WTC11 (cell line): ENCODE results near the gene VWA7. TPM values are rescaled to one million over a fixed set of nuclear protein-coding genes. Genes with fewer than 3 reads are reported as not detected.
A peak's percentile ranks its signal among the peaks of the same experiment; 100 is the strongest.

Experiments used
- ATAC-seq: fragments of 200-7000 bp; cut with Tn5 transposase; 2 replicates; pipeline ENCODE4 v1.10.0; 2021; ENCODE audit warnings: mild to moderate bottlenecking, moderate library complexity
- CTCF ChIA-PET: fragments of 300-600 bp; sonication (Branson Sonifier 250); formaldehyde crosslinking; loops from one replicate; lab custom pipeline; 2021; ENCODE audit warnings: antibody characterized with exemption; lab: Charles Lee
- POLR2A ChIA-PET: fragments of 350-600 bp; sonication (Branson Sonifier 250); formaldehyde crosslinking; loops from one replicate; lab custom pipeline; 2021; ENCODE audit warnings: antibody characterized with exemption; lab: Charles Lee
- DNase-seq: peaks from one replicate; pipeline ENCODE4 v3.0.0; 2021; ENCODE audit warnings: low spot score
- H3K27ac Mint-ChIP-seq: 2 replicates; pipeline ENCODE4 v1.8.0; 2021; ENCODE audit warnings: mixed read lengths
- H3K27me3 Mint-ChIP-seq: 2 replicates; pipeline ENCODE4 v1.8.0; 2021; ENCODE audit warnings: low read depth, mild to moderate bottlenecking, moderate library complexity, mixed read lengths
- H3K36me3 Mint-ChIP-seq: 2 replicates; pipeline ENCODE4 v1.8.0; 2021; ENCODE audit warnings: mixed read lengths
- H3K4me1 Mint-ChIP-seq: 2 replicates; pipeline ENCODE4 v1.8.0; 2022; ENCODE audit warnings: mixed read lengths
- H3K4me3 Mint-ChIP-seq: 2 replicates; pipeline ENCODE4 v1.8.0; 2021; ENCODE audit warnings: mild to moderate bottlenecking, moderate library complexity, mixed read lengths
- H3K9me3 Mint-ChIP-seq: 2 replicates; pipeline ENCODE4 v1.8.0; 2021; ENCODE audit warnings: mixed read lengths
- ELF4 ChIP-seq: sonication (generic); formaldehyde crosslinking; IDR thresholded peaks from 2 replicates; pipeline ENCODE4 v1.8.1; 2022; ENCODE audit warnings: low read depth, mild to moderate bottlenecking, moderate library complexity, missing genetic modification reagents
- EMX1 ChIP-seq: fragments of 250-450 bp; sonication (Bioruptor Pico); IDR thresholded peaks from 2 replicates; pipeline ENCODE4 v1.8.0; 2021; ENCODE audit warnings: mild to moderate bottlenecking
- FOXP1 ChIP-seq: sonication (generic); formaldehyde crosslinking; IDR thresholded peaks from 2 replicates; pipeline ENCODE4 v1.8.0; 2022; ENCODE audit warnings: missing genetic modification reagents, mild to moderate bottlenecking, moderate library complexity, borderline replicate concordance
- GTF2I ChIP-seq: fragments of 250-450 bp; sonication (Bioruptor Pico); conservative IDR thresholded peaks from 2 replicates; pipeline ENCODE4 v1.4.0; 2021; ENCODE audit warnings: mild to moderate bottlenecking
- JUN ChIP-seq: sonication (generic); formaldehyde crosslinking; IDR thresholded peaks from 2 replicates; pipeline ENCODE4 v1.8.0; 2023; ENCODE audit warnings: mild to moderate bottlenecking, missing genetic modification reagents
- KAT7 ChIP-seq: sonication (generic); formaldehyde crosslinking; IDR thresholded peaks from 2 replicates; pipeline ENCODE4 v1.8.1; 2023; ENCODE audit warnings: missing genetic modification reagents, mild to moderate bottlenecking, borderline replicate concordance
- MXD4 ChIP-seq: fragments of 250-450 bp; sonication (Bioruptor Pico); IDR thresholded peaks from 2 replicates; pipeline ENCODE4 v1.8.0; 2021; ENCODE audit warnings: mild to moderate bottlenecking, moderate library complexity, borderline replicate concordance
- MYBL2 ChIP-seq: sonication (generic); formaldehyde crosslinking; IDR thresholded peaks from 2 replicates; pipeline ENCODE4 v1.8.1; 2023; ENCODE audit warnings: mild to moderate bottlenecking, moderate library complexity, missing genetic modification reagents
- NR1H2 ChIP-seq: sonication (generic); formaldehyde crosslinking; IDR thresholded peaks from 2 replicates; pipeline ENCODE4 v1.9.0; 2021; ENCODE audit warnings: mild to moderate bottlenecking, moderate library complexity, missing genetic modification reagents
- NR2C2 ChIP-seq: sonication (generic); formaldehyde crosslinking; IDR thresholded peaks from 2 replicates; pipeline ENCODE4 v1.8.0; 2022; ENCODE audit warnings: mild to moderate bottlenecking, missing genetic modification reagents
- TEAD4 ChIP-seq: sonication (generic); formaldehyde crosslinking; IDR thresholded peaks from 2 replicates; pipeline ENCODE4 v1.8.0; 2022; ENCODE audit warnings: mild to moderate bottlenecking, missing genetic modification reagents
- ZNF232 ChIP-seq: sonication (generic); formaldehyde crosslinking; IDR thresholded peaks from 2 replicates; pipeline ENCODE4 v1.8.0; 2022; ENCODE audit warnings: mild to moderate bottlenecking, missing genetic modification reagents
- total RNA-seq: library from RNA; stranded (reverse); gene quantifications from 3 replicates; pipeline ENCODE4 v1.2.3, GENCODE V29; 2021
- TF ChIP-seq, protein P1 (sequence below): sonication (generic); formaldehyde crosslinking; conservative IDR thresholded peaks from 2 replicates; pipeline ENCODE4 v1.8.1; 2022; ENCODE audit warnings: mild to moderate bottlenecking, missing genetic modification reagents
- TF ChIP-seq, protein P2 (sequence below): fragments of 250-450 bp; sonication (Bioruptor Pico); IDR thresholded peaks from 2 replicates; pipeline ENCODE4 v2.1.2; 2022; ENCODE audit warnings: mild to moderate bottlenecking, moderate library complexity
- TF ChIP-seq, protein P3 (sequence below): fragments of 250-450 bp; sonication (Bioruptor Pico); IDR thresholded peaks from 2 replicates; pipeline ENCODE4 v1.9.0; 2021; ENCODE audit warnings: mild to moderate bottlenecking
- TF ChIP-seq, protein P4 (sequence below): sonication (generic); formaldehyde crosslinking; IDR thresholded peaks from 2 replicates; pipeline ENCODE4 v1.8.1; 2022; ENCODE audit warnings: missing genetic modification reagents, borderline replicate concordance
- TF ChIP-seq, protein P5 (sequence below): sonication (generic); formaldehyde crosslinking; IDR thresholded peaks from 2 replicates; pipeline ENCODE4 v1.8.1; 2023; ENCODE audit warnings: mild to moderate bottlenecking, moderate library complexity, missing genetic modification reagents
- TF ChIP-seq, protein P6 (sequence below): sonication (generic); formaldehyde crosslinking; IDR thresholded peaks from 2 replicates; pipeline ENCODE4 v1.8.0; 2023; ENCODE audit warnings: missing genetic modification reagents
- TF ChIP-seq, protein P7 (sequence below): sonication (generic); formaldehyde crosslinking; IDR thresholded peaks from 2 replicates; pipeline ENCODE4 v1.8.1; 2023; ENCODE audit warnings: mild to moderate bottlenecking, missing genetic modification reagents

Gene VWA7
- total RNA-seq, 1 experiment from 2014 or later = 1.8 TPM

DNA sequence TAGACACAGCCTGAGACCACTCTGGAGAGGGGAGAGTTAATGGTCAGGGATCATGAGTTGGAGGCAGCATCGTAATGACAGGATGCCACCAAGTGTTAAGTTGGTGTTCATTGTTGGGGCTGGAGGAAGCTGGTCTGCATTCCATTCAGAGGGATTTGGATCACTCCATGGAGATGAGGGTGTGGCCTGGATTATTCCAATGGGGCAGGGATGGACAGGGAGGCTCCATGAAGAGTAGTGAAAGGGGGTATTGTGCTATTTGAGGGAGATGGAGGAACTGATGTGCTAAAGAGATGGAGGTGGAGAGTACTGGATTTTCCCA lies 13.5 kb downstream of the VWA7 start (continued):
- TF ChIP-seq, protein P1, sequence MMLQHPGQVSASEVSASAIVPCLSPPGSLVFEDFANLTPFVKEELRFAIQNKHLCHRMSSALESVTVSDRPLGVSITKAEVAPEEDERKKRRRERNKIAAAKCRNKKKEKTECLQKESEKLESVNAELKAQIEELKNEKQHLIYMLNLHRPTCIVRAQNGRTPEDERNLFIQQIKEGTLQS (CRISPR knock-in tag) = no peak
- TF ChIP-seq, protein P2, sequence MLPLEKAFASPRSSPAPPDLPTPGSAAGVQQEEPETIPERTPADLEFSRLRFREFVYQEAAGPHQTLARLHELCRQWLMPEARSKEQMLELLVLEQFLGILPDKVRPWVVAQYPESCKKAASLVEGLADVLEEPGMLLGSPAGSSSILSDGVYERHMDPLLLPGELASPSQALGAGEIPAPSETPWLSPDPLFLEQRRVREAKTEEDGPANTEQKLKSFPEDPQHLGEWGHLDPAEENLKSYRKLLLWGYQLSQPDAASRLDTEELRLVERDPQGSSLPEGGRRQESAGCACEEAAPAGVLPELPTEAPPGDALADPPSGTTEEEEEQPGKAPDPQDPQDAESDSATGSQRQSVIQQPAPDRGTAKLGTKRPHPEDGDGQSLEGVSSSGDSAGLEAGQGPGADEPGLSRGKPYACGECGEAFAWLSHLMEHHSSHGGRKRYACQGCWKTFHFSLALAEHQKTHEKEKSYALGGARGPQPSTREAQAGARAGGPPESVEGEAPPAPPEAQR (CRISPR knock-in tag) = no peak
- TF ChIP-seq, protein P3, sequence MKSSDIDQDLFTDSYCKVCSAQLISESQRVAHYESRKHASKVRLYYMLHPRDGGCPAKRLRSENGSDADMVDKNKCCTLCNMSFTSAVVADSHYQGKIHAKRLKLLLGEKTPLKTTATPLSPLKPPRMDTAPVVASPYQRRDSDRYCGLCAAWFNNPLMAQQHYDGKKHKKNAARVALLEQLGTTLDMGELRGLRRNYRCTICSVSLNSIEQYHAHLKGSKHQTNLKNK (CRISPR knock-in tag) = no peak
- TF ChIP-seq NR1H2 = no peak
- TF ChIP-seq, protein P4, sequence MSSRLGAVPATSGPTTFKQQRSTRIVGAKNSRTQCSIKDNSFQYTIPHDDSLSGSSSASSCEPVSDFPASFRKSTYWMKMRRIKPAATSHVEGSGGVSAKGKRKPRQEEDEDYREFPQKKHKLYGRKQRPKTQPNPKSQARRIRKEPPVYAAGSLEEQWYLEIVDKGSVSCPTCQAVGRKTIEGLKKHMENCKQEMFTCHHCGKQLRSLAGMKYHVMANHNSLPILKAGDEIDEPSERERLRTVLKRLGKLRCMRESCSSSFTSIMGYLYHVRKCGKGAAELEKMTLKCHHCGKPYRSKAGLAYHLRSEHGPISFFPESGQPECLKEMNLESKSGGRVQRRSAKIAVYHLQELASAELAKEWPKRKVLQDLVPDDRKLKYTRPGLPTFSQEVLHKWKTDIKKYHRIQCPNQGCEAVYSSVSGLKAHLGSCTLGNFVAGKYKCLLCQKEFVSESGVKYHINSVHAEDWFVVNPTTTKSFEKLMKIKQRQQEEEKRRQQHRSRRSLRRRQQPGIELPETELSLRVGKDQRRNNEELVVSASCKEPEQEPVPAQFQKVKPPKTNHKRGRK (CRISPR knock-in tag) = no peak
- TF ChIP-seq MYBL2 (CRISPR knock-in tag) = no peak
- no peak for TF ChIP-seq JUN (CRISPR knock-in tag)
- TF ChIP-seq ZNF232 (CRISPR knock-in tag) = no peak
- TF ChIP-seq GTF2I (CRISPR knock-in tag) = no peak

DNA sequence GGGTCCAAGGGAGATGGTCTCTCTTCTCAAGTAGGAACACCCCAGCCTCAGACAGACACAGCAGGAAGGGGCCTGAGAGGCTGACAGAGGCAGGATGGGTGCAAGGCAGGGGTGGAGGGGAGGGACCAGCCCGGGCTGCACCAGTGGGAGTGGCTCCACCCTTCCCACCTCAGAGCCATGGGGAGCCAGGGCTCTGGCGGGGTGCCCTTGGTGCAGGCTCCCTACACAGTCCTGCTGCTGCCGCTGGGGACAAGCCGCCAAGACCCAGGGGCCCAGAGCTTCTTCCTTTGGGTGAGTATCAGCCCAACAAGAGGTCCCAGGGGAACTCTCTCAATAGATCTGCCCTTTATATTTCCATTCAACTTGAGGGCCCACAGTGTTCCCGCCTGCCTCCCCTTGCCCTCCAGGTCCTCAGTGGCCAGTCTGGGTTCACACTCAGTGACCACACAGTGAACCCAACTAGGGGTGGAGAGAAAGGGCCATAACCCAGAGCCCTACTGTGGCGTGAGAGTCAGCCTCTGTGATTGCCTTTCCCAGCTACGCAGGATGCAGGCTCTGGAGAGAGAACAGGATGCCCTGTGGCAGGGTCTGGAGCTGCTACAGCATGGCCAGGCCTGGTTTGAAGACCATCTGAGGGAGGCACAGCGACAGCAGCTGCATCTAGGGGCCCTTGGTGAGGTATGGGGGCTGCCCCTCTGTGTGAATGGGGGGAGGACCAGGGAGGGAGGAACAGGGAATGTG lies 14.1 kb downstream of the VWA7 start:
- H3K4me1 Mint-ChIP-seq = peaks cover 23% of the 10 kb centered on the region
- DNase-seq (no peak), ATAC-seq (no peak)
- no peaks in the 10 kb centered on the region; the same call in 1 of the 2 replicates for H3K27me3 Mint-ChIP-seq
- peaks cover 24% of the 10 kb centered on the region for H3K36me3 Mint-ChIP-seq
- H3K4me3 Mint-ChIP-seq = no peak overlapping the region
- TF ChIP-seq TEAD4 (CRISPR knock-in tag) = 0 out of 2 replicates have a peak, but pooled peaks have one; percentile 22
- no peak for TF ChIP-seq FOXP1 (CRISPR knock-in tag)
- TF ChIP-seq, protein P1 (CRISPR knock-in tag) = 0 out of 2 replicates have a peak, but pooled peaks have one; percentile 21
- no peaks in the 10 kb centered on the region for H3K9me3 Mint-ChIP-seq
- POLR2A ChIA-PET = interaction anchor here (0.8 kb wide), 1 partner anchor 10 kb away, joined by 3 read pairs; no protein-coding TSS in a partner anchor
- H3K27ac Mint-ChIP-seq = 0 out of 2 replicates have a peak overlapping the region, but pooled peaks have one; percentile 7
- CTCF ChIA-PET = interaction anchor here (0.5 to 1.3 kb wide), 4 partner anchors 10 to 74 kb away, joined by 3 to 6 read pairs (median 4); no protein-coding TSS in a partner anchor

DNA sequence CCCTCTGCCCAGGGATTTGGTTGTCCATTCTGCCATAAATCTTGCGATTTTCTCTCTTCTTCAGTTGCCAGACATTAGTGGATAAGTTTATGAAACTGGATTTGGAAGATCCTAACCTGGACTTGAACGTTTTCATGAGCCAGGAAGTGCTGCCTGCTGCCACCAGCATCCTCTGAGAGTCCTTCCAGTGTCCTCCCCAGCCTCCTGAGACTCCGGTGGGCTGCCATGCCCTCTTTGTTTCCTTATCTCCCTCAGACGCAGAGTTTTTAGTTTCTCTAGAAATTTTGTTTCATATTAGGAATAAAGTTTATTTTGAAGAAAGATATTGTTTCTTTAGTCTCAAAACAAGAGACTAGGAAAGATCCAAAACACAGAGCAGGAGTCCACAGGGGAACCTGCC lies 14.8 kb downstream of the VWA7 start, which contains the start of gene SAPCD1:
Gene SAPCD1 (plus strand): TSS at position 301 of the 400 bp plus-strand sequence. CDS start 399 bp downstream, outside the sequence.
- Mint-ChIP-seq H3K36me3 (peaks cover 25% of the 10 kb centered on the region), H3K27ac (peak within 1 kb of the TSS; percentile 7; the same call in 1 of the 2 replicates), H3K27me3 (no peaks in the 10 kb centered on the region), H3K4me3 (no peak within 1 kb of the TSS), H3K4me1 (peaks cover 23% of the 10 kb centered on the region), H3K9me3 (no peaks in the 10 kb centered on the region)
- TF ChIP-seq, protein P5, sequence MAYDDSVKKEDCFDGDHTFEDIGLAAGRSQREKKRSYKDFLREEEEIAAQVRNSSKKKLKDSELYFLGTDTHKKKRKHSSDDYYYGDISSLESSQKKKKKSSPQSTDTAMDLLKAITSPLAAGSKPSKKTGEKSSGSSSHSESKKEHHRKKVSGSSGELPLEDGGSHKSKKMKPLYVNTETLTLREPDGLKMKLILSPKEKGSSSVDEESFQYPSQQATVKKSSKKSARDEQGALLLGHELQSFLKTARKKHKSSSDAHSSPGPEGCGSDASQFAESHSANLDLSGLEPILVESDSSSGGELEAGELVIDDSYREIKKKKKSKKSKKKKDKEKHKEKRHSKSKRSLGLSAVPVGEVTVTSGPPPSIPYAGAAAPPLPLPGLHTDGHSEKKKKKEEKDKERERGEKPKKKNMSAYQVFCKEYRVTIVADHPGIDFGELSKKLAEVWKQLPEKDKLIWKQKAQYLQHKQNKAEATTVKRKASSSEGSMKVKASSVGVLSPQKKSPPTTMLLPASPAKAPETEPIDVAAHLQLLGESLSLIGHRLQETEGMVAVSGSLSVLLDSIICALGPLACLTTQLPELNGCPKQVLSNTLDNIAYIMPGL (CRISPR knock-in tag) = no peak
- TF ChIP-seq, protein P6, sequence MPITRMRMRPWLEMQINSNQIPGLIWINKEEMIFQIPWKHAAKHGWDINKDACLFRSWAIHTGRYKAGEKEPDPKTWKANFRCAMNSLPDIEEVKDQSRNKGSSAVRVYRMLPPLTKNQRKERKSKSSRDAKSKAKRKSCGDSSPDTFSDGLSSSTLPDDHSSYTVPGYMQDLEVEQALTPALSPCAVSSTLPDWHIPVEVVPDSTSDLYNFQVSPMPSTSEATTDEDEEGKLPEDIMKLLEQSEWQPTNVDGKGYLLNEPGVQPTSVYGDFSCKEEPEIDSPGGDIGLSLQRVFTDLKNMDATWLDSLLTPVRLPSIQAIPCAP (CRISPR knock-in tag) = no peak
- TF ChIP-seq MXD4 (CRISPR knock-in tag) (no peak), FOXP1 (CRISPR knock-in tag) (no peak), KAT7 (CRISPR knock-in tag) (no peak), ELF4 (CRISPR knock-in tag) (no peak), NR2C2 (CRISPR knock-in tag) (no peak), EMX1 (CRISPR knock-in tag) (no peak)
- TF ChIP-seq, protein P7, sequence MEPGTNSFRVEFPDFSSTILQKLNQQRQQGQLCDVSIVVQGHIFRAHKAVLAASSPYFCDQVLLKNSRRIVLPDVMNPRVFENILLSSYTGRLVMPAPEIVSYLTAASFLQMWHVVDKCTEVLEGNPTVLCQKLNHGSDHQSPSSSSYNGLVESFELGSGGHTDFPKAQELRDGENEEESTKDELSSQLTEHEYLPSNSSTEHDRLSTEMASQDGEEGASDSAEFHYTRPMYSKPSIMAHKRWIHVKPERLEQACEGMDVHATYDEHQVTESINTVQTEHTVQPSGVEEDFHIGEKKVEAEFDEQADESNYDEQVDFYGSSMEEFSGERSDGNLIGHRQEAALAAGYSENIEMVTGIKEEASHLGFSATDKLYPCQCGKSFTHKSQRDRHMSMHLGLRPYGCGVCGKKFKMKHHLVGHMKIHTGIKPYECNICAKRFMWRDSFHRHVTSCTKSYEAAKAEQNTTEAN = no peak
- POLR2A ChIA-PET = interaction anchor here (0.6 kb wide), 1 partner anchor 62 kb away, joined by 5 read pairs; no protein-coding TSS in a partner anchor
- ATAC-seq (no peak), DNase-seq (no peak)
- CTCF ChIA-PET = interaction anchor here (0.5 to 1.8 kb wide), 2 partner anchors 8 to 13 kb away, joined by 3 to 8 read pairs; no protein-coding TSS in a partner anchor
